AG04449 (cell line): Measurements from ENCODE around the gene TRAPPC3.
A peak's percentile ranks its signal among the peaks of the same experiment; 100 is the strongest.
"Not testable (repeated sequence)": the region's sequence is repeated elsewhere in the genome, so short reads cannot be mapped to it uniquely, and the experiment has no call there.

Source experiments
- CTCF ChIA-PET: fragments of 350-600 bp; formaldehyde crosslinking; extraction: SDS; loops from one replicate; lab custom pipeline; 2021; ENCODE audit warnings: antibody characterized with exemption; lab: Yijun Ruan, JAX
- POLR2A ChIA-PET: fragments of 400-600, 350-600 bp; formaldehyde crosslinking; extraction: SDS; loops from one replicate; lab custom pipeline; 2020; ENCODE audit warnings: antibody characterized with exemption, inconsistent platforms; lab: Yijun Ruan, JAX
- DNase-seq: peaks from one replicate; pipeline ENCODE4 v3.0.0-alpha.2; 2010; ENCODE audit warnings: low read depth, low spot score
- H3K4me3 ChIP-seq: 2 replicates; pipeline ENCODE4 v1.5.1; 2011; ENCODE audit warnings: low read depth, mild to moderate bottlenecking, control low read depth, low read length
- TF ChIP-seq, protein P1 (sequence below): IDR thresholded peaks from one replicate; pipeline ENCODE4 v1.5.1; 2011; ENCODE audit warnings: mild to moderate bottlenecking, moderate library complexity, low read length, control low read depth, inconsistent platforms; ENCODE audit not compliant: insufficient read depth; ENCODE audit errors: missing control alignments

The TRAPPC3 gene

DNA sequence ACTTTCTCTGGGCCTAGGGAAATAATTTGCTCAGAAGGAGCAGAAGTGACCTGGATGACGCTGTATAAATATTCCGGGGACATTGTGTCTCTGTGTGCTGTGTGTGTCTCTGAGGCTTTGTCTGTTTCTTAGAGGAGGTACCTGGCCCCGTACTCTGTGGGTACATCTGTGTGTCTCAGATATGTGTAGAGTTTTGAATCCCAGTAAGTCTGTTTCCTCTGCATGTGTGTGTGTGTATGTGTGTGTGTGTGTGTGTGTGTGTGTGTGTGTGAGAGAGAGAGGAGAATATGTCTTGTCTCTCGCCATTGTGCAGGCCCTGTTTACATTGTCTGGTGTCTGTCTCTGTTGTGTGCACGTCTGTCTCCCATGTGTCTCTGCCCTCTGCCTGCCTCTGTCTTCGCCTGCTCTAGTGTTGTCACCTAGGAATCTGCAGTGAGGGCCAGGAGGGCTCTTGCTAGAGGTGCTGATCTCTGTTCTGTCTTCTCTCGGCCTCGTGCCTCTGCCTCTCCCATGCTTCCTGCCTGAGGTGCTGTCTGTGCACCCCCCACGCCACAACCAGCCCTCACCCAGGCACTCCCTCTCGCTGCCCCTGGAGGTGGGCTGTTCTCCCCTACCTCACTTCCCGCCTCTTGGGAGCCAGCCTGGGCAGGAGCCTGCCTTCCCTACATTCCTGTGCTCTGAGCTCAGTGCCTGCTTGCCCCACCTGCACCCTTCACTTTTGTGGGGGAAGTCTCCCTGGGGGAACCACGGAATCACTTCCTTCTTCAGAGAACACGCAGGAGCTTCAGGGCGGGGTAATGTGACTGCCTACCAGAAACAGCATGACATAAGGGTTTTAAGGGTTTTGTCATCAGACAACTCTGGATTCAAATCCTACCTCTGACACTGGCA is 12.6 kb upstream of the TRAPPC3 start:
- peak overlapping the region; percentile 19 for H3K4me3 ChIP-seq
- DNase-seq = no peak
- POLR2A ChIA-PET = interaction anchor here (1.2 to 1.5 kb wide), 3 partner anchors 9 to 26 kb away, joined by 3 to 11 read pairs (median 6); no protein-coding TSS in a partner anchor
- CTCF ChIA-PET = interaction anchor here (1.1 to 4.6 kb wide), 11 partner anchors 7 to 129 kb away, joined by 3 to 39 read pairs (median 6); partner anchors contain the start of gene TRAPPC3
- TF ChIP-seq, protein P1, sequence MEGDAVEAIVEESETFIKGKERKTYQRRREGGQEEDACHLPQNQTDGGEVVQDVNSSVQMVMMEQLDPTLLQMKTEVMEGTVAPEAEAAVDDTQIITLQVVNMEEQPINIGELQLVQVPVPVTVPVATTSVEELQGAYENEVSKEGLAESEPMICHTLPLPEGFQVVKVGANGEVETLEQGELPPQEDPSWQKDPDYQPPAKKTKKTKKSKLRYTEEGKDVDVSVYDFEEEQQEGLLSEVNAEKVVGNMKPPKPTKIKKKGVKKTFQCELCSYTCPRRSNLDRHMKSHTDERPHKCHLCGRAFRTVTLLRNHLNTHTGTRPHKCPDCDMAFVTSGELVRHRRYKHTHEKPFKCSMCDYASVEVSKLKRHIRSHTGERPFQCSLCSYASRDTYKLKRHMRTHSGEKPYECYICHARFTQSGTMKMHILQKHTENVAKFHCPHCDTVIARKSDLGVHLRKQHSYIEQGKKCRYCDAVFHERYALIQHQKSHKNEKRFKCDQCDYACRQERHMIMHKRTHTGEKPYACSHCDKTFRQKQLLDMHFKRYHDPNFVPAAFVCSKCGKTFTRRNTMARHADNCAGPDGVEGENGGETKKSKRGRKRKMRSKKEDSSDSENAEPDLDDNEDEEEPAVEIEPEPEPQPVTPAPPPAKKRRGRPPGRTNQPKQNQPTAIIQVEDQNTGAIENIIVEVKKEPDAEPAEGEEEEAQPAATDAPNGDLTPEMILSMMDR = no peak

DNA sequence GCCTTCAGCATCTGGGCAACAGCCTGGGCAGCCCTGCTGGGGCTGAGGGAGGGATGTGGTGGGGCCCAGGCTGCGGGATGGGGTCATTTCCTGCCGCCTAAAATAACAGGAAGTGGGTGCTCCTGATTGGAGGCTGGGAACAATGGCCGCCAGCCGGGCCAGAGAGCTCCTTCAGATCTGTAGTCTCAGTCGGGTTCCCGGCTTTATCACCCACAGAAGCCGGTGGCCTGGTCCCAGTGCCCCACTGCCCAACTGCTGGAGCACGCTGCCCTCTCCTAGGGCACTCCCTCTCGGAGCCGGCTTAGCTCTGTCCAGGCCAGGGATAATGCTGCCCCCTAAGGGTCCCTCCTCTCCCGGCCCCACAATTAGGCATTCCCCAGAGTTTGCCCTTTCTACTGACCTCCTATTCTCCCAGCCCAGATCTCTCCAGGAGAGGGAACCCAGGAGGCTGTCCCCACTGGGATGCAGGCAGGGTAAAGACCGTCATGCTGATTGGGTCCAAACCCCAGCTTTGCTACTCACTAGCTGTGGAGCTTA is 11.7 kb upstream of the TRAPPC3 start:
- DNase-seq = no peak
- TF ChIP-seq, protein P1 = peak; percentile 33
- POLR2A ChIA-PET = interaction anchor here (0.9 to 2.1 kb wide), 6 partner anchors 8 to 146 kb away, joined by 3 to 11 read pairs (median 3); partner anchors contain the start of genes SH3D21 and TRAPPC3
- CTCF ChIA-PET = interaction anchor here (0.8 to 4.6 kb wide), 19 partner anchors 8 to 139 kb away, joined by 3 to 39 read pairs (median 4); partner anchors contain the start of gene TRAPPC3
- peak overlapping the region; percentile 56 for H3K4me3 ChIP-seq

DNA sequence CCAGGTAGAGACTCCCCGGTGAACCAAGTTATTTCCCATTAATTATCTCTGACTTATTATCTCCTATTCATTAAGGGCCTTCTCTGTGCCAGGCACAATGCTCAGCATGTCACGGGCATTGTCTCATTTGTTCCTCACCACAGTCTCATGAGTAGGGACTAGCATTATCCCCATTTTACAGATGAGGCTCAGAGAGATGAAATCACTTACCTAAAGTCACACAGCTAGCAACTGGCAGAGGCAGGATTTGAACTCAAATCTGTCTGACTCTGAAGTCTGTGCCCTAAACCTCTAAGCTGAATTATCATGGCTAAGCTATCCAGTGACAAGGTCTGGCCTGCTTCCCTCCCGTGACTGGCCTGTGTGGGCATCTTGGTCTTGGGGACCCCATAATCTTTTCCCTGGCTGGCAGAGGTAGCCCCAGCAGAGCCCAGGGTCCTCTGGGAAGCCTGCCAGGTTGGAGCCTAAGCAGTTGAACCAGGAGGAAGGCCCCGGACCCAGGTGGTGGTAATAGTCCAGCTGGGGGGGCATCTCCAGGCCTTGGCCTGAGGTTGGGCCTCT is 11.2 kb upstream of the TRAPPC3 start:
- no peak for DNase-seq
- ChIA-PET POLR2A (interaction anchor here (0.6 to 2.1 kb wide), 7 partner anchors 9 to 146 kb away, joined by 3 to 11 read pairs (median 3); partner anchors contain the start of genes SH3D21 and TRAPPC3), CTCF (interaction anchor here (0.8 to 4.6 kb wide), 20 partner anchors 8 to 140 kb away, joined by 3 to 39 read pairs (median 4); partner anchors contain the start of gene TRAPPC3)
- H3K4me3 ChIP-seq = peak overlapping the region; percentile 56
- TF ChIP-seq, protein P1 = no peak

DNA sequence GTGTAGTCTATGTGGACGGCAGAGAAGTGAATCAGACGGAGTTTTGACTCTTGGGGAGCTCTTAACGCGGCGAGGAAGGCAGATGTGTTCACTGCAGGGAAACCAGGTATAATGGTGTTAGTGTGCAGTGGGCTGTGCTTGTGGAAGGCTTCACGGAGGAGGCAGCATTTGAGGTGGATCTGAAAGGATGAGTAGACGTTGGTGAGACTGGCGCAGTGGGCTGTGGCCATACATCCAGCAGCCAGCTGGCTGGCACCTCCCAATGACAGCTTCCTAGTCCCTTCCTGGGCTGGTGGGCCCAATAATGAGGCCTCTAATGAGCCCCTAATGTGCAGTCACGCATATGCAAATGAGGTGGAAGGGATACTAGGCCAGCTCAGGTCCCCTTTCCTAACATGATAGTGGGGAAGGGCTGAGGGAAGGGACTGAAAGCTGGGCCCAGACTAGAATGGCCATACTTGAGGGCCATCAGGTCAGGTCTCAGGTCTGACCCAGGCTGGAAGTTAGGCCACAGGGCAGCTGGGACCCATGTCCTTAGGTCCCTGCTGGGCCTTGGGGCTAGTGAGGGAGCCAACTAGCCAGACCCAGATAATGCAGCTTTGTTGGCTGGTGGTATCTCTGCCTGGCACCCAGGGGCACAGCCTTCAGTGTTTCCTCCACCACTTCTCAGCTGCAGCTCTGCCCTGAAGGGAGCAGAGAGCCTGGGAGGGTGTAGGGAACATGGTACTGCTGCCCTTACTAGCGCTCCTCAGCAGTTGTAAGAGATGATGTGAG is 10.5 kb upstream of the TRAPPC3 start:
- TF ChIP-seq, protein P1 = no peak
- CTCF ChIA-PET = interaction anchor here (0.8 to 4.6 kb wide), 14 partner anchors 8 to 141 kb away, joined by 3 to 39 read pairs (median 4); partner anchors contain the start of gene TRAPPC3
- no peak for DNase-seq
- H3K4me3 ChIP-seq = peak overlapping the region; percentile 56
- POLR2A ChIA-PET = interaction anchor here (0.6 to 2.1 kb wide), 3 partner anchors 10 to 52 kb away, joined by 3 to 11 read pairs (median 3); partner anchors contain the start of gene TRAPPC3

DNA sequence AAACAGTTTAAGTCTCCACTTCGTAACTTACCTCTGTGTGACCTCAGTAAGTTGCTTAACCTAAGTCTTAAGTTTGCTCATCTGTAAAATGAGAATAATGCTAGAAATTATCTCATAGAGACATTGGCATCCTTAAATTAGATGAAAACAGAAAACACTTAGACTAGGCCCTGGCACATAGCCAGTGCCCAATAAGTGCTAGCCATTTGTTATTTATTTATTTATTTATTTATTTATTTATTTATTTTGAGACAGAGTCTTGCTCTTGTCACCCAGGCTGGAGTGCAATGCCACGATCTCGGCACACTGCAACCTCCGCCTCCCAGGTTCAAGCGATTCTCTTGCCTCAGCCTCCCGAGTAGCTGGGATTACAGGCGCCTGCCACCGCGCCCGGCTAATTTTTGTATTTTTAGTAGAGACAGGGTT is 9.6 kb upstream of the TRAPPC3 start:
- DNase-seq, POLR2A ChIA-PET: not testable (repeated sequence)
- CTCF ChIA-PET = interaction anchor here (1.1 to 4.6 kb wide), 3 partner anchors 9 to 142 kb away, joined by 4 to 39 read pairs (median 25); partner anchors contain the start of gene TRAPPC3
- peak overlapping the region; percentile 97 for H3K4me3 ChIP-seq
